GM19467 (cell line): ENCODE data around the gene AGO4.
"Not testable (repeated sequence)": the region's sequence is repeated elsewhere in the genome, so short reads cannot be mapped to it uniquely, and the experiment has no call there.

ENCODE experiments used
- ATAC-seq: cut with Tn5 transposase; IDR thresholded peaks from one replicate; pipeline ENCODE4 v1.9.1; 2021; ENCODE audit warnings: mild to moderate bottlenecking, moderate library complexity; ENCODE audit not compliant: unreplicated experiment

The AGO4 gene

GRCh38 chr1:35810096-35810881 is 2.5 kb downstream of the AGO4 start:
- no peak for ATAC-seq

DNA sequence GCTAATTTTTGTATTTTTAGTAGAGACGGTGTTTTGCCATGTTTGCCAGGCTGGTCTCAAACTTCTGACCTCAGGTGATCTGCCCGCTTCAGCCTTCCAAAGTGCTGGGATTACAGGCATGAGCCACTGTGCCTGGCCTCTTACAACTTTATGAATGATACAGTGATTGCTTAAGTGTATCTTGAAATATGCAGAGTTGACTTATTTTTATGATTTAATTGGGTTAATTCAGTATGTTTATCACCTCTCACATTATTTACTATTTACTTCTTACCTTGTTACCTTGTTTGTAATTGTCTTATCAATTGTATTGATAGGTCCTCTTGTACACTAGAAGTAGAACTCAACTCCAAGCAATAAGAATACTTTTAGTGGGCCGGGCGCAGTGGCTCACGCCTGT is 4.9 kb downstream of the AGO4 start:
- ATAC-seq = not testable (repeated sequence)

- ATAC-seq = no peak
These were observed 17.4 kb downstream of the AGO4 start for GRCh38 chr1:35825255-35825654.

DNA sequence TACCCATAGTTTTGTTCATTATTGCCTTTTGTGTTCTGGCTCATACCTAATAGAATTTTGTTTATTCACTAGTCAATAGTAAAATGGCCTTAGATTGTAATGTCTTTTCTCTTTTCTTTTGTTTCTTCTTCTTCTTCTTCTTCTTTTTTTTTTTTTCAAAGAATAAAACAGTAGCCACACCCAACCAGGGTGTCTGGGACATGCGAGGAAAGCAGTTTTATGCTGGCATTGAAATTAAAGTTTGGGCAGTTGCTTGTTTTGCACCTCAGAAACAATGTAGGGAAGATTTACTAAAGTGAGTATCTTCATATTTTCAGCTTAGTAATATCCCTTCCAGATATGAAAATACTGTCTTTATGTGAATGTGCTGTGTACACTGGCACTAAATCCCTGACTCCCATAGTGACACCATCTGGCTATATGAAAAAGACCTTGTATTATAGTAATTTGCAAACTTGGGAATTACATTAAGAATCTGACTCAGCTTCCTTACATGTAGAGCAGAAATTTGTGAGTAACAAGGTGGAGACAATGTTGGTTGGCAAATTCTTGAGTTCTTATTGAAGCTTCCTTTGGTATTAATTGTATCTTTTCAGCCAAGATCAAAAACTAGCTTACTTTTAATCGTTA is 24.6 kb downstream of the AGO4 start:
- ATAC-seq = no peak

- ATAC-seq = no peak
These were observed 25.6 kb downstream of the AGO4 start for GRCh38 chr1:35833395-35833794.

DNA sequence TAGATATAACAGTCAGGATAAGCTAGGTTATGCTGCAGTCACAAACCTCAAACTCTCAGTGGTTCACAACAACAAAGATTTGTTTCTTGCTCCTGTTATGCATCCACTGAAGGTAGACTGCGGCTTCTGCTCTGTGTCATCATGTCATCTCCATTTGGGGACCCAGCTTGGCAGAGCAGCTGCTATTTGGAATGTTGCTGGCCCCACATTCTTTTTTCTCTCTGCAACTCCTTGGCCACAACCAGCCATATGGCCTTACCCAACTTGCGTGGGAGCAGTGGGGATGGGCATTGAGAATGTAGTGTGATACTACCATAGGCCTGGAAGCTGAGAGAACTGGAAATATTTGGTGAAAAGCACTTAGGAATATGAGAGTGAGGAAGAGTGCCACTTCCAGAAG is 26.4 kb downstream of the AGO4 start:
- no peak for ATAC-seq

GRCh38 chr1:35835398-35835797 is 27.6 kb downstream of the AGO4 start:
- ATAC-seq = no peak

- no peak for ATAC-seq
These were observed 28.9 kb downstream of the AGO4 start for GRCh38 chr1:35836734-35837133.

GRCh38 chr1:35838693-35839245 is 31.0 kb downstream of the AGO4 start:
- no peak for ATAC-seq

- ATAC-seq = no peak
These were observed 37.0 kb downstream of the AGO4 start for GRCh38 chr1:35844826-35845225.

DNA sequence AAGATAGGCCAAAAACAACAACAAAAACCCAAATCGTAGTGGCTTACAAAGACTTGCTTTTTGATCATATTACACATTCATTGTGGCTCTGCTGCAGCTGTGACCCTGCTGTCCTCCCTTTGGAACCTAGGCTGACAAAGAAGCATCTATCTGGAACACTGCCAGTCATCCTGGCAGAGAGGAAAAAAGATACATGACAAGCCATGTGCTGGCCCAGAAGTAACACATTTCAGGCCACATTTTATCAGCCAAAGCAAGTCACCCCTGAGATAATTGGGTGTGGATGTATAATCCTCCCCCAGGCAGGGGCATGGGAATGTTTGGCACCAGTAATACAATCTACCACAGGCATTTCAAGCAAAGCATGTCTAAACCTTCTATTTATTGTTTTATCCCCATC is 38.0 kb downstream of the AGO4 start:
- ATAC-seq = no peak

DNA sequence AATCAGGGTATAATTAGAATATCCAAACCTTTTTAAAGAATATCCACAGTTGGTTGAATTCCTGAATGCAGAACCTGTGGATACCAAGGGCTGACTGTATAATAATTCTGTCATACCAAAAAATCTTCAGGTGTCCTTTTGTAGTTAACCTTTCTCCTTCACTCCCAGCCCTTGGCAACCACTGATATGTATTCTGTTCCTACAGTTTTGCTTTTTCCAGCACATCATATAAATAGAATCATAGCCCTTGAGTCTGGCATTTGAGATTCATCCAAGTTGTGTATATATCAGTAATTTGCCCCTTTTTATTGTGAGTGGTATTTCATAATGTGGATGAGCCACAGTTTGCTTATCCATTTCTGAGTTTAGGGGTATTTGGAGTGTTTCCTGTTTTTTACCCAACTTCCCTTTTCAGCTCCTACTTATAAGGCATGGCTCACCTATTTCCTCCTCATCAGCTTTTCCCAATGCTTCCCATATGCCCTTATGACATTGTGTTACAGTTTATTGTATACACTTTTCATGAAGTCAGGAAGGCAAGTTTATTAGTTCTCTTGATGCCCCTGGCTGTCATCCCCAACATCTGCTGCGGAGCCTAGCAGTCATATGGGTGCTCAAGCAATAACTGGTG is 40.2 kb downstream of the AGO4 start:
- no peak for ATAC-seq

DNA sequence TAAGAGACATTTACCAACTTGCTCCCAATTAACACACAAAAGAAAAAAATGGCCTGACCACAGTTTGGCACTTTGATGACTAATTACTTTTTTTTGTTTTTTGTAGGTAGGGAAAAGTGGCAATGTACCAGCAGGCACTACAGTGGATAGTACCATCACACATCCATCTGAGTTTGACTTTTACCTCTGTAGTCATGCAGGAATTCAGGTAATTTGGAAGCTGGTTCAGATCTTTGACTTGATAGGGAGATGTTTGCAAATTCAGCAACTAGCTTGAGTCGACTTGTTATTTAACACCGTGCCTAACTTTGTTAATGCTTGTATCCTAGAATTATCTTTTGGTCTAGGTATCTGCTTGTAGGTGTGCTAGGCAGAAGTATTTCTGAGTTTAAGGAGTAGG is 42.2 kb downstream of the AGO4 start:
- ATAC-seq = no peak

DNA sequence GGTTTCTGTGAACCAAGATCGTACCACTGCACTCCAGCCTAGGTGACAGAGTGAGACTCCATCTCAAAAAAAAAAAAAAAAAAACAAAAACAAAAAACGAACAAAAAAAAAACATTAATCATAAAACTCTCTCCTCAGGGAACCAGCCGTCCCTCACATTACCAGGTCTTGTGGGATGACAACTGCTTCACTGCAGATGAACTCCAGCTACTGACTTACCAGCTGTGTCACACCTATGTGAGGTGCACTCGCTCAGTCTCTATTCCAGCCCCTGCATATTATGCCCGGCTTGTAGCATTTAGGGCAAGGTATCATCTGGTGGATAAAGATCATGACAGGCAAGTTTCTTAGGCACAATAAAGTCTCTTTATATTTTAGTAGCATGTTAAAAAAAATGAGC is 42.9 kb downstream of the AGO4 start:
- no peak for ATAC-seq

- ATAC-seq = no peak
These were observed 43.5 kb downstream of the AGO4 start for GRCh38 chr1:35851132-35851869.

- no peak for ATAC-seq
These were observed 44.4 kb downstream of the AGO4 start for GRCh38 chr1:35852241-35852640.

DNA sequence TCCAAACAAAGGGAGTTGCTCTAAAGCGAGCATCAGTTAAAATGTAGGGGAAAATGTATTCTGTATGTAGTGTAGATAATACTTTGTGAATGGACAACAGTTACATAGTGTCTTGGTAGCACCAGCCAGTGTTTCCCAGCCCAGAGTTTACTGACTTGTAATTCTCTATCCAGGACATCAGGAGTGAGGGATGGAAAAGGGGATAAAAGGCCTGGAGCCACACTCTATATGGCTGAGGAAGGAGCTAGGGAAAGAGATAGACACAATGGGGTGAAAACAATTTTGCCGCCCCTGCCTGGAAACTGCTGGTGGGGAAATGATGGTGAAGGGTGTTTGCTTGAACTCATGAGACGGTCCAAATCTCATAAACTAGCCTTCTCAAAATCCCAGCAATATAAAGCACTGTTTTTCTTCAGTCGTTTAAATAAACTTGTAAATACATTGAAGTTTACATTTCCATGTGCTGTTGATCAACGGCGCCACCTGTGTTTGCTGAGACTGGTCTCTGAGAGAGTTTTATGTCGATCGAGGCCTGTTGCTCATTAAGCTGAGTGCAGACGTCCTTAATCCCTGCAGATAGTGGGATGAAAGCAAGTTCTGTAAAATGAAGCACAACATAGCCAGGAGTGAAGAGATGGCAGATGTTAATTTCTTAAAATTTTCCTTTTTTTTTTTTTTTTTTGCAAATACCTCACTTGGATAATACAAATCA is 47.3 kb downstream of the AGO4 start:
- no peak for ATAC-seq

- no peak for ATAC-seq
These were observed 49.1 kb downstream of the AGO4 start for GRCh38 chr1:35856964-35857363.

- no peak for ATAC-seq
These were observed 50.0 kb downstream of the AGO4 start for GRCh38 chr1:35857830-35858229.

GRCh38 chr1:35860696-35861095 is 52.9 kb downstream of the AGO4 start:
- no peak for ATAC-seq

GRCh38 chr1:35863136-35863535 is 55.3 kb downstream of the AGO4 start:
- no peak for ATAC-seq
